ENCODE data around the gene GPR137B. TPM values are rescaled to one million over a fixed set of nuclear protein-coding genes. Genes with fewer than 3 reads are reported as not detected.

GPR137B gene
- total and polyA plus RNA-seq, 7 donors, result 0.60 to 1.9 (median 1.5) TPM

GRCh38 chr1:236120721-236121153 is 21.6 kb upstream of the GPR137B start:
- no peak for DNase-seq
- WGBS, 3 donors, result 50 to 57% (median 52%) methylated on average over 10 of the region's 10 CpGs
- intact Hi-C loops (cut with DNase I), result no loop called here

DNA sequence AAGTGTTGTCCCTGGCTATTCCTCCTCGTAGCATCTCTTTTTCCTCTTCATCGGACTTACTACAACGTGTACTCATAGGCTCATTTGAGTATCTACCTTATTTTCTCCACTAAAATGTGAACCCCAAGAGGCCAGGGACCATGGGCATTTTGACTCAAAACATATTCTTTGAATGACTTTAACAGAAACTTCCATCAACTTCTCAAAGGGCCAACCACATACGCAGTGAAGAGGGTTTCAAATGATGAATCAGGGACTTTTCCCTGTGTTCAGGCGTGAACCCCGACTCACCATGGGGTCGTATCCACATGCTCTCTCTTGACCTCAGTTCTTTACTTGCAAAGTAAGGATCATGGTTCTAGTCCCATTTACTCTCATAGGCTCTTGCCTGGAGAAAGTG is 20.2 kb upstream of the GPR137B start:
- intact Hi-C loops (cut with DNase I), result no loop called here
- no peaks in the 10 kb centered on the region for H3K27me3 ChIP-seq (ENCODE audit: insufficient read depth in 3 of 3, low read length in 2 of 3)
- WGBS, 3 donors, result 92 to 97% (median 92%) methylated on average over 7 of the region's 7 CpGs
- TF ChIP-seq, protein P1, sequence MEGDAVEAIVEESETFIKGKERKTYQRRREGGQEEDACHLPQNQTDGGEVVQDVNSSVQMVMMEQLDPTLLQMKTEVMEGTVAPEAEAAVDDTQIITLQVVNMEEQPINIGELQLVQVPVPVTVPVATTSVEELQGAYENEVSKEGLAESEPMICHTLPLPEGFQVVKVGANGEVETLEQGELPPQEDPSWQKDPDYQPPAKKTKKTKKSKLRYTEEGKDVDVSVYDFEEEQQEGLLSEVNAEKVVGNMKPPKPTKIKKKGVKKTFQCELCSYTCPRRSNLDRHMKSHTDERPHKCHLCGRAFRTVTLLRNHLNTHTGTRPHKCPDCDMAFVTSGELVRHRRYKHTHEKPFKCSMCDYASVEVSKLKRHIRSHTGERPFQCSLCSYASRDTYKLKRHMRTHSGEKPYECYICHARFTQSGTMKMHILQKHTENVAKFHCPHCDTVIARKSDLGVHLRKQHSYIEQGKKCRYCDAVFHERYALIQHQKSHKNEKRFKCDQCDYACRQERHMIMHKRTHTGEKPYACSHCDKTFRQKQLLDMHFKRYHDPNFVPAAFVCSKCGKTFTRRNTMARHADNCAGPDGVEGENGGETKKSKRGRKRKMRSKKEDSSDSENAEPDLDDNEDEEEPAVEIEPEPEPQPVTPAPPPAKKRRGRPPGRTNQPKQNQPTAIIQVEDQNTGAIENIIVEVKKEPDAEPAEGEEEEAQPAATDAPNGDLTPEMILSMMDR (IDR thresholded peaks at IDR 0.05), result no peak
- no peaks in the 10 kb centered on the region for H3K9me3 ChIP-seq
- DNase-seq, result no peak
- H3K4me3 ChIP-seq, result no peak overlapping the region
- H3K4me1 ChIP-seq, result no peaks in the 10 kb centered on the region
- H3K27ac ChIP-seq, result no peak overlapping the region
- ATAC-seq, result no peak
- H3K36me3 ChIP-seq (ENCODE audit: insufficient read depth in 1 of 2, low read depth in 1 of 2), result no peaks in the 10 kb centered on the region

More at GRCh38 chr1:236120721-236121153, 21.6 kb upstream of the GPR137B start:
- H3K27me3 ChIP-seq (ENCODE audit: insufficient read depth in 3 of 3, low read length in 2 of 3), result no peaks in the 10 kb centered on the region
- no peaks in the 10 kb centered on the region for H3K4me1 ChIP-seq
- ATAC-seq, result no peak
- no peaks in the 10 kb centered on the region for H3K36me3 ChIP-seq (ENCODE audit: insufficient read depth in 1 of 2, low read depth in 1 of 2)
- TF ChIP-seq, protein P1 (IDR thresholded peaks at IDR 0.05), result no peak
- no peak overlapping the region for H3K4me3 ChIP-seq
- no peaks in the 10 kb centered on the region for H3K9me3 ChIP-seq
- H3K27ac ChIP-seq, result no peak overlapping the region

DNA sequence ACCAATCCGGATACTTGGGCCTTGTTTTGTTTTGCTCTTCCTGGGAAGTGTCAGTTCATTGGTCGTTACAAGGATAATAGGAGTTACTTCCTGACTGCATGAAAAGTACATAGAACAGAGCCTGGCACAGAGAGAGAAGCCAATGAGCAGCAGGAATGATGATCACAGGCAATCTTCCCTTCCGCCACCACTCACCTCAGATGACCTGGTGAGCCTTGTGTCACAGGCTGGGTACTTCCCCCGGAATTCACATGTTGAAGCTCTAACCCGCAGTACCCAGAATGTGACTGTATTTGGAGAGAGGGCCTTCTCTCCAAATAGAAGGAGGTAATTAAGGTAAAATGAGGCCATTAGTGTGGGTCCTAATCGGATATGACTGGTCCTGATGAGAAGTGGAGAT is 18.8 kb upstream of the GPR137B start:
- DNase-seq (no peak), ATAC-seq (no peak)
- Histone ChIP-seq H3K27me3 (ENCODE audit: insufficient read depth in 3 of 3, low read length in 2 of 3) (peaks cover 0 to under 1% (median 0%) of the 10 kb centered on the region in 3 donors), H3K4me1 (no peaks in the 10 kb centered on the region), H3K9me3 (no peaks in the 10 kb centered on the region), H3K27ac (no peak overlapping the region), H3K36me3 (ENCODE audit: insufficient read depth in 1 of 2, low read depth in 1 of 2) (no peaks in the 10 kb centered on the region), H3K4me3 (no peak overlapping the region)
- intact Hi-C loops (cut with DNase I), result no loop called here
- TF ChIP-seq, protein P1 (IDR thresholded peaks at IDR 0.05), result no peak
- 74 to 79% (median 75%) methylated on average over 6 of the region's 6 CpGs for WGBS, 3 donors

- H3K27me3 ChIP-seq (ENCODE audit: insufficient read depth in 3 of 3, low read length in 2 of 3), result peaks cover 0 to 1% (median 0%) of the 10 kb centered on the region in 3 donors
- DNase-seq (no peak), ATAC-seq (no peak)
- intact Hi-C loops (cut with DNase I), result no loop called here
- no peaks in the 10 kb centered on the region for H3K9me3 ChIP-seq
- no peak overlapping the region for H3K27ac ChIP-seq
- TF ChIP-seq, protein P1 (IDR thresholded peaks at IDR 0.05), result no peak
- H3K36me3 ChIP-seq (ENCODE audit: insufficient read depth in 1 of 2, low read depth in 1 of 2), result no peaks in the 10 kb centered on the region
- no peaks in the 10 kb centered on the region for H3K4me1 ChIP-seq
- WGBS, 3 donors, result 69 to 80% (median 70%) methylated on average over 2 of the region's 2 CpGs
- no peak overlapping the region for H3K4me3 ChIP-seq
These were observed 17.4 kb upstream of the GPR137B start for GRCh38 chr1:236124965-236125364.

DNA sequence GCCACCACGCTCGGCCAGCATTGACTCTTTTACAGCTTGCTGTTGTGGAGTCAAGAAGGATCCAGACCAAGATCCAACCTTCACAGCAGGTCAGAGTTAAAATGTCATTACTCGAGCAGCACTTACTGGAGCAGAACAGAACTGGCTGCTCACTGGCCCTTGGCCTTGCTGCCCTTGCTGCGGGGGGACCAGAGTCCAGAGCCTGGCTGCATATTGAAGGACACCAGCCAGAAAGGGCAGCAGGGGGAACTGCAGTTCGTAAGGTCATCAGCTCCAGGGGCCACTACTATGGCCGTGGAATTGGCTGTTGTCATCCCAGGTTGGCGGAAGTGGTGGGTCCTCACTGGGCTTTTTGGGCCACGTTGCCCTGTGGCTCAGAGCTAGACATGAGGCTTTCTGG is 15.3 kb upstream of the GPR137B start:
- ATAC-seq (no peak), DNase-seq (no peak)
- no peak overlapping the region for H3K4me3 ChIP-seq
- peaks cover 0 to 1% (median 0%) of the 10 kb centered on the region in 3 donors for H3K27me3 ChIP-seq (ENCODE audit: insufficient read depth in 3 of 3, low read length in 2 of 3)
- TF ChIP-seq, protein P1 (IDR thresholded peaks at IDR 0.05), result no peak
- intact Hi-C loops (cut with DNase I), result no loop called here
- WGBS, 3 donors, result 83 to 93% (median 86%) methylated on average over 8 of the region's 8 CpGs
- no peak overlapping the region for H3K27ac ChIP-seq
- H3K4me1 ChIP-seq, result no peaks in the 10 kb centered on the region
- H3K36me3 ChIP-seq (ENCODE audit: insufficient read depth in 1 of 2, low read depth in 1 of 2), result no peaks in the 10 kb centered on the region
- H3K9me3 ChIP-seq, result no peaks in the 10 kb centered on the region
